ENCODE measurements around the gene SLMAP. TPM values are rescaled to one million over a fixed set of nuclear protein-coding genes. Genes with fewer than 3 reads are reported as not detected.

The SLMAP gene
- total RNA-seq, 3 donors from 2014 or later (not counting 1 experiment from before 2014, with no cell fraction given): 79.4 to 98.6 (median 89.0) TPM

- H3K4me1 Mint-ChIP-seq: no peaks in the 10 kb centered on the region
- Histone ChIP-seq H3K4me3 (ENCODE audit: low read length) (no peak overlapping the region), H3K9me3 (ENCODE audit: control insufficient read depth, insufficient read depth, low read length) (no peaks in the 10 kb centered on the region), H3K4me1 (ENCODE audit: control insufficient read depth, insufficient read depth, low read length) (no peaks in the 10 kb centered on the region), H3K27me3 (ENCODE audit: control insufficient read depth, insufficient read depth, low read length) (no peaks in the 10 kb centered on the region), H3K36me3 (ENCODE audit: control insufficient read depth, insufficient read depth, low read length) (no peaks in the 10 kb centered on the region), H3K27ac (ENCODE audit: low read length) (no peak overlapping the region)
- peaks cover 0 to 3% of the 10 kb centered on the region in 2 donors for H3K27me3 Mint-ChIP-seq (ENCODE audit: low read depth in 2 of 2)
- no peaks in the 10 kb centered on the region for H3K36me3 Mint-ChIP-seq
- no peak overlapping the region for H3K4me3 Mint-ChIP-seq
- intact Hi-C loops (cut with micrococcal nuclease): no loop called here
- no peak for DNase-seq
- TF ChIP-seq CTCF (IDR thresholded peaks at IDR 0.05): no peak
- H3K27ac Mint-ChIP-seq: no peak overlapping the region
- no peaks in the 10 kb centered on the region for H3K9me3 Mint-ChIP-seq
- ATAC-seq: no peak
- WGBS (ENCODE audit: insufficient coverage): 94% methylated on average over 8 of the region's 8 CpGs
Observed at GRCh38 chr3:57943525-57944495, 187.7 kb downstream of the SLMAP start.

GRCh38 chr3:57946970-57947381 is 190.9 kb downstream of the SLMAP start:
- intact Hi-C loops (cut with micrococcal nuclease): no loop called here
- Mint-ChIP-seq H3K36me3 (no peaks in the 10 kb centered on the region), H3K27ac (no peak overlapping the region), H3K9me3 (no peaks in the 10 kb centered on the region), H3K4me3 (no peak overlapping the region), H3K27me3 (ENCODE audit: low read depth in 2 of 2) (peaks cover 0 to 3% of the 10 kb centered on the region in 2 donors), H3K4me1 (peaks cover 0 to 6% of the 10 kb centered on the region in 2 donors)
- no peak for TF ChIP-seq CTCF (IDR thresholded peaks at IDR 0.05)
- Histone ChIP-seq H3K27me3 (ENCODE audit: control insufficient read depth, insufficient read depth, low read length) (no peaks in the 10 kb centered on the region), H3K4me3 (ENCODE audit: low read length) (no peak overlapping the region), H3K27ac (ENCODE audit: low read length) (no peak overlapping the region), H3K36me3 (ENCODE audit: control insufficient read depth, insufficient read depth, low read length) (no peaks in the 10 kb centered on the region), H3K9me3 (ENCODE audit: control insufficient read depth, insufficient read depth, low read length) (no peaks in the 10 kb centered on the region), H3K4me1 (ENCODE audit: control insufficient read depth, insufficient read depth, low read length) (peaks cover 7% of the 10 kb centered on the region)
- WGBS (ENCODE audit: insufficient coverage): 93% methylated on average over 5 of the region's 5 CpGs
- ATAC-seq (no peak), DNase-seq (no peak)

GRCh38 chr3:57948080-57948671 is 192.1 kb downstream of the SLMAP start:
- no peaks in the 10 kb centered on the region for H3K27me3 ChIP-seq (ENCODE audit: control insufficient read depth, insufficient read depth, low read length)
- no peak overlapping the region for H3K27ac ChIP-seq (ENCODE audit: low read length)
- ATAC-seq (no peak), DNase-seq (no peak)
- intact Hi-C loops (cut with micrococcal nuclease): no loop called here
- H3K27me3 Mint-ChIP-seq (ENCODE audit: low read depth in 2 of 2): peaks cover 0 to 3% of the 10 kb centered on the region in 2 donors
- peaks cover 0 to 6% of the 10 kb centered on the region in 2 donors for H3K4me1 Mint-ChIP-seq
- H3K4me3 ChIP-seq (ENCODE audit: low read length): no peak overlapping the region
- no peak overlapping the region for H3K4me3 Mint-ChIP-seq
- H3K27ac Mint-ChIP-seq: no peak overlapping the region
- no peak for TF ChIP-seq CTCF (IDR thresholded peaks at IDR 0.05)
- WGBS (ENCODE audit: insufficient coverage): 90% methylated on average over 11 of the region's 12 CpGs
- no peaks in the 10 kb centered on the region for H3K36me3 Mint-ChIP-seq
- H3K4me1 ChIP-seq (ENCODE audit: control insufficient read depth, insufficient read depth, low read length): peaks cover 7% of the 10 kb centered on the region
- H3K9me3 Mint-ChIP-seq: no peaks in the 10 kb centered on the region
- H3K36me3 ChIP-seq (ENCODE audit: control insufficient read depth, insufficient read depth, low read length): no peaks in the 10 kb centered on the region
- no peaks in the 10 kb centered on the region for H3K9me3 ChIP-seq (ENCODE audit: control insufficient read depth, insufficient read depth, low read length)
